ENCODE measurements around the gene PLEKHG7.

PLEKHG7 gene

GRCh38 chr12:92802906-92803305 is 100.1 kb downstream of the PLEKHG7 start:
- H3K4me3 ChIP-seq (ENCODE audit: low read depth, low read length) = no peak overlapping the region
- no peak for TF ChIP-seq CTCF (IDR thresholded peaks at IDR 0.05; ENCODE audit: low read depth, low read length)

- no peak overlapping the region for H3K4me3 ChIP-seq (ENCODE audit: low read depth, low read length)
- TF ChIP-seq CTCF (IDR thresholded peaks at IDR 0.05; ENCODE audit: low read depth, low read length) = no peak
Observed at GRCh38 chr12:92803903-92804302, 101.1 kb downstream of the PLEKHG7 start.

- no peak overlapping the region for H3K4me3 ChIP-seq (ENCODE audit: low read depth, low read length)
- no peak for TF ChIP-seq CTCF (IDR thresholded peaks at IDR 0.05; ENCODE audit: low read depth, low read length)
Observed at GRCh38 chr12:92810370-92810769, 107.6 kb downstream of the PLEKHG7 start.

- H3K4me3 ChIP-seq (ENCODE audit: low read depth, low read length) = no peak overlapping the region
- no peak for TF ChIP-seq CTCF (IDR thresholded peaks at IDR 0.05; ENCODE audit: low read depth, low read length)
Observed at GRCh38 chr12:92814584-92814983, 111.8 kb downstream of the PLEKHG7 start.

GRCh38 chr12:92821142-92821541 is 118.4 kb downstream of the PLEKHG7 start:
- TF ChIP-seq CTCF (IDR thresholded peaks at IDR 0.05; ENCODE audit: low read depth, low read length) = no peak
- H3K4me3 ChIP-seq (ENCODE audit: low read depth, low read length) = no peak overlapping the region

Measured in WI38 (cell line).